OCI-LY1 (cell line): ENCODE results near the gene KRTAP5-1.

ENCODE experiments used
- H2AFZ ChIP-seq: fragments of 200-600 bp; sonication (generic), shearing (Covaris generic); 2 replicates; pipeline ENCODE4 v1.6.0; 2014; ENCODE audit warnings: antibody characterized with exemption, mild to moderate bottlenecking, low read length
- H3F3A ChIP-seq: fragments of 200-600 bp; sonication (generic), shearing (Covaris generic); 2 replicates; pipeline ENCODE4 v1.6.0; 2014; ENCODE audit warnings: mild to moderate bottlenecking, antibody characterized with exemption, low read length, moderate library complexity; ENCODE audit not compliant: insufficient read depth
- H3K27ac ChIP-seq: fragments of 200-600 bp; sonication (generic); 2 replicates; pipeline ENCODE4 v1.5.1; 2014; ENCODE audit warnings: low read length, mixed run types, mild to moderate bottlenecking, low read depth; ENCODE audit not compliant: poor library complexity, severe bottlenecking
- H3K27me3 ChIP-seq: fragments of 200-600 bp; sonication (generic); 2 replicates; pipeline ENCODE4 v1.6.0; 2014; ENCODE audit warnings: antibody characterized with exemption, mild to moderate bottlenecking, low read length, moderate library complexity; ENCODE audit not compliant: insufficient read depth
- H3K36me3 ChIP-seq: fragments of 200-600 bp; sonication (generic); 2 replicates; pipeline ENCODE4 v1.6.1; 2014; ENCODE audit warnings: mild to moderate bottlenecking, antibody characterized with exemption, low read length, moderate library complexity, mixed read lengths; ENCODE audit not compliant: insufficient read depth
- H3K4me1 ChIP-seq: fragments of 200-600 bp; sonication (generic); 2 replicates; pipeline ENCODE4 v1.5.1; 2014; ENCODE audit warnings: mild to moderate bottlenecking, low read length, moderate library complexity; ENCODE audit not compliant: insufficient read depth, severe bottlenecking
- H3K4me2 ChIP-seq: fragments of 200-600 bp; sonication (generic), shearing (Covaris generic); 2 replicates; pipeline ENCODE4 v1.6.1; 2014; ENCODE audit warnings: low read length
- H3K4me3 ChIP-seq: fragments of 200-600 bp; sonication (generic); 2 replicates; pipeline ENCODE4 v1.5.1; 2014; ENCODE audit warnings: low read length, low read depth, mild to moderate bottlenecking, mixed read lengths; ENCODE audit not compliant: poor library complexity, severe bottlenecking
- H3K79me2 ChIP-seq: fragments of 200-600 bp; shearing (Covaris generic); 2 replicates; pipeline ENCODE4 v1.6.1; 2016; ENCODE audit warnings: mixed run types, low read length, mixed read lengths; ENCODE audit not compliant: insufficient read depth
- H3K9ac ChIP-seq: fragments of 200-600 bp; sonication (generic), shearing (Covaris generic); 2 replicates; pipeline ENCODE4 v1.6.1; 2014; ENCODE audit warnings: mild to moderate bottlenecking, low read length, mixed read lengths
- H3K9me2 ChIP-seq: fragments of 200-600 bp; sonication (generic), shearing (Covaris generic); 2 replicates; pipeline ENCODE4 v1.6.1; 2014; ENCODE audit warnings: low read depth, mild to moderate bottlenecking, low read length, mixed read lengths
- H3K9me3 ChIP-seq: fragments of 200-600 bp; shearing (Covaris generic); 2 replicates; pipeline ENCODE4 v1.6.1; 2014; ENCODE audit warnings: low read length, mixed read lengths
- H4K20me1 ChIP-seq: fragments of 200-600 bp; sonication (generic), shearing (Covaris generic); 2 replicates; pipeline ENCODE4 v1.6.0; 2016; ENCODE audit warnings: mild to moderate bottlenecking, low read length; ENCODE audit not compliant: insufficient read depth
- CTCF ChIP-seq: fragments of 200-600 bp; sonication (generic), shearing (Covaris generic); IDR thresholded peaks from 2 replicates; pipeline ENCODE4 v1.5.1; 2017; ENCODE audit warnings: mild to moderate bottlenecking, antibody characterized with exemption, low read length, moderate library complexity, mixed read lengths
- EZH2 ChIP-seq: fragments of 200-600 bp; sonication (generic), shearing (Covaris generic); IDR thresholded peaks from 2 replicates; pipeline ENCODE4 v1.8.0; 2017; ENCODE audit warnings: borderline replicate concordance, mixed run types, mild to moderate bottlenecking, antibody characterized with exemption, low read length, moderate library complexity, mixed read lengths

Gene KRTAP5-1

GRCh38 chr11:1538153-1538552, 46.9 kb downstream of the KRTAP5-1 start:
- H3K4me3 ChIP-seq: no peak overlapping the region
- no peak overlapping the region for H3K9ac ChIP-seq
- H3K36me3 ChIP-seq: no peaks in the 10 kb centered on the region
- no peaks in the 10 kb centered on the region for H3F3A ChIP-seq
- H3K4me2 ChIP-seq: no peak overlapping the region
- no peaks in the 10 kb centered on the region for H4K20me1 ChIP-seq
- H3K9me3 ChIP-seq: no peaks in the 10 kb centered on the region
- H3K27ac ChIP-seq: no peak overlapping the region
- TF ChIP-seq CTCF: no peak
- TF ChIP-seq EZH2: no peak
- no peaks in the 10 kb centered on the region for H3K79me2 ChIP-seq
- no peaks in the 10 kb centered on the region for H3K4me1 ChIP-seq
- H3K27me3 ChIP-seq: peaks cover 6% of the 10 kb centered on the region; the same call in 1 of the 2 replicates
- H2AFZ ChIP-seq: no peak overlapping the region
- H3K9me2 ChIP-seq: no peaks in the 10 kb centered on the region

GRCh38 chr11:1536065-1536843, 48.8 kb downstream of the KRTAP5-1 start:
- no peaks in the 10 kb centered on the region for H3K4me1 ChIP-seq
- no peaks in the 10 kb centered on the region for H4K20me1 ChIP-seq
- TF ChIP-seq CTCF: no peak
- no peak for TF ChIP-seq EZH2
- no peaks in the 10 kb centered on the region for H3K9me3 ChIP-seq
- no peak overlapping the region for H3K9ac ChIP-seq
- H3K79me2 ChIP-seq: no peaks in the 10 kb centered on the region
- H3K4me2 ChIP-seq: no peak overlapping the region
- no peak overlapping the region for H2AFZ ChIP-seq
- H3K36me3 ChIP-seq: peaks cover 3% of the 10 kb centered on the region; the same call in 1 of the 2 replicates
- peaks cover 6% of the 10 kb centered on the region; the same call in 1 of the 2 replicates for H3K27me3 ChIP-seq
- no peaks in the 10 kb centered on the region for H3K9me2 ChIP-seq
- H3K4me3 ChIP-seq: no peak overlapping the region
- no peaks in the 10 kb centered on the region for H3F3A ChIP-seq
- no peak overlapping the region for H3K27ac ChIP-seq

- peaks cover 3% of the 10 kb centered on the region; the same call in 1 of the 2 replicates for H3K36me3 ChIP-seq
- no peaks in the 10 kb centered on the region for H3K9me3 ChIP-seq
- no peak for TF ChIP-seq CTCF
- TF ChIP-seq EZH2: no peak
- H2AFZ ChIP-seq: no peak overlapping the region
- H3K4me2 ChIP-seq: no peak overlapping the region
- H3F3A ChIP-seq: no peaks in the 10 kb centered on the region
- H3K9me2 ChIP-seq: no peaks in the 10 kb centered on the region
- H3K27ac ChIP-seq: no peak overlapping the region
- H3K79me2 ChIP-seq: no peaks in the 10 kb centered on the region
- no peaks in the 10 kb centered on the region for H3K4me1 ChIP-seq
- no peak overlapping the region for H3K9ac ChIP-seq
- no peak overlapping the region for H3K4me3 ChIP-seq
- H4K20me1 ChIP-seq: no peaks in the 10 kb centered on the region
- peaks cover 6% of the 10 kb centered on the region; the same call in 1 of the 2 replicates for H3K27me3 ChIP-seq
These were observed 50.4 kb downstream of the KRTAP5-1 start for GRCh38 chr11:1534682-1535081.
